ENCODE data around the gene MAN2A1.

MAN2A1 gene

DNA sequence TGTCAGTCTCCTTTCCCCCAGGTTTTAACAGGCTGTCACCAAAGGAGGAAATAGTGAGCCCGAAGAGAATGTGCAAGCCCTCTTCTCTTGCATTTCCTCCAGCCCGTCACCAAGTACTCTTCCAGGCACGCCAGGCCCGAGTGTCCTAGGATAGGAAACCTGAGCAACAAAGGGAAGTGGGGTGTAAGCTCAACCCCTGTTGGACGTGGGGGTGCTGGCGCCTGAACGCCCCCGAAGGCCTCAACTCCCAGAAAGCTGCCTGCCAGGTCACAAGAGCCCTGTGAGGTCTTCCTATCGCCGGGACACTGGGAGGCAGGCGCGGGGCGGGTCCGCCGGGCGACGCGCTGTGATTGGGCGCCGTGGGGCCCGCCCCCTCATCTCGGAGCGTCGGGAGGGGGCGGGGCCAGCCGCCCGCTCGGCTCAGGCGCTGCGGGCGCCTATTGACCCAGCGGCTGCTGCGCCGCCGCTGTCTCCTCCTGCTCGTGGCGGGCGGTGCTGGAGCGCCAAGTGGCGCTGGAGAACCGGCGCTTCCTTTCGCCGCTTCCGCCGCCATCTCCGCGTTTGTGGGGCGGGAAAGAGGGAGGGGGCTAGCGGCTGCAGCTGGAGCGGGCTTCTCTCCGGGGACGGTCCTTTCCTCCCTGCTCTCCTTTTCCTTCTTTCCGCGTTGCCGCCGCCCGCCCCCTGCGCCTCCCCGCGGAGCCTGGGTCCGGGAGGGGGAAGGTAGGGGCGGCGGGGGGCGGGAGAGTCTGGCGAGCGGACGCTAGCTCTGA is 572 bp upstream of the MAN2A1 start (continued):
- TF ChIP-seq, protein P1, sequence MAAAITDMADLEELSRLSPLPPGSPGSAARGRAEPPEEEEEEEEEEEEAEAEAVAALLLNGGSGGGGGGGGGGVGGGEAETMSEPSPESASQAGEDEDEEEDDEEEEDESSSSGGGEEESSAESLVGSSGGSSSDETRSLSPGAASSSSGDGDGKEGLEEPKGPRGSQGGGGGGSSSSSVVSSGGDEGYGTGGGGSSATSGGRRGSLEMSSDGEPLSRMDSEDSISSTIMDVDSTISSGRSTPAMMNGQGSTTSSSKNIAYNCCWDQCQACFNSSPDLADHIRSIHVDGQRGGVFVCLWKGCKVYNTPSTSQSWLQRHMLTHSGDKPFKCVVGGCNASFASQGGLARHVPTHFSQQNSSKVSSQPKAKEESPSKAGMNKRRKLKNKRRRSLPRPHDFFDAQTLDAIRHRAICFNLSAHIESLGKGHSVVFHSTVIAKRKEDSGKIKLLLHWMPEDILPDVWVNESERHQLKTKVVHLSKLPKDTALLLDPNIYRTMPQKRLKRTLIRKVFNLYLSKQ (tag by site-specific recombination; IDR thresholded peaks at IDR 0.05; ENCODE audit: borderline replicate concordance), result no peak
- TF ChIP-seq ZNF248 (tag by site-specific recombination; IDR thresholded peaks at IDR 0.05) (no peak), ZFHX2 (tag by site-specific recombination; conservative IDR thresholded peaks at IDR 0.05) (peak; percentile 28; the same call in 1 of the 2 replicates), ZBTB8A (tag by site-specific recombination; IDR thresholded peaks at IDR 0.05) (peak; percentile 98), ZNF707 (tag by site-specific recombination; IDR thresholded peaks at IDR 0.05) (no peak), SCRT2 (tag by site-specific recombination; IDR thresholded peaks at IDR 0.05) (peak; percentile 39; the same call in 1 of the 2 replicates), KLF7 (tag by site-specific recombination; IDR thresholded peaks at IDR 0.05; ENCODE audit: borderline replicate concordance) (no peak), TCF7L2 (IDR thresholded peaks at IDR 0.05; ENCODE audit: borderline replicate concordance, low read depth, low read length) (no peak), ZNF785 (tag by site-specific recombination; IDR thresholded peaks at IDR 0.05) (no peak), ZNF623 (tag by site-specific recombination; IDR thresholded peaks at IDR 0.05) (no peak), ZNF677 (tag by site-specific recombination; IDR thresholded peaks at IDR 0.05) (no peak), ZNF433 (tag by site-specific recombination; IDR thresholded peaks at IDR 0.05; ENCODE audit: low read depth) (no peak), REPIN1 (tag by site-specific recombination; IDR thresholded peaks at IDR 0.05; ENCODE audit: low read depth) (no peak), SP3 (tag by site-specific recombination; IDR thresholded peaks at IDR 0.05) (peak; percentile 77), ZNF366 (tag by site-specific recombination; conservative IDR thresholded peaks at IDR 0.05) (peak; percentile 74), ZNF621 (tag by site-specific recombination; IDR thresholded peaks at IDR 0.05) (no peak), ZBTB48 (tag by site-specific recombination; IDR thresholded peaks at IDR 0.05) (no peak), ZNF843 (tag by site-specific recombination; IDR thresholded peaks at IDR 0.05) (no peak)
- TF ChIP-seq, protein P2, sequence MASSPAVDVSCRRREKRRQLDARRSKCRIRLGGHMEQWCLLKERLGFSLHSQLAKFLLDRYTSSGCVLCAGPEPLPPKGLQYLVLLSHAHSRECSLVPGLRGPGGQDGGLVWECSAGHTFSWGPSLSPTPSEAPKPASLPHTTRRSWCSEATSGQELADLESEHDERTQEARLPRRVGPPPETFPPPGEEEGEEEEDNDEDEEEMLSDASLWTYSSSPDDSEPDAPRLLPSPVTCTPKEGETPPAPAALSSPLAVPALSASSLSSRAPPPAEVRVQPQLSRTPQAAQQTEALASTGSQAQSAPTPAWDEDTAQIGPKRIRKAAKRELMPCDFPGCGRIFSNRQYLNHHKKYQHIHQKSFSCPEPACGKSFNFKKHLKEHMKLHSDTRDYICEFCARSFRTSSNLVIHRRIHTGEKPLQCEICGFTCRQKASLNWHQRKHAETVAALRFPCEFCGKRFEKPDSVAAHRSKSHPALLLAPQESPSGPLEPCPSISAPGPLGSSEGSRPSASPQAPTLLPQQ (tag by site-specific recombination; IDR thresholded peaks at IDR 0.05), result 0 out of 2 replicates have a peak, but pooled peaks have one; percentile 9
- TF ChIP-seq, protein P3, sequence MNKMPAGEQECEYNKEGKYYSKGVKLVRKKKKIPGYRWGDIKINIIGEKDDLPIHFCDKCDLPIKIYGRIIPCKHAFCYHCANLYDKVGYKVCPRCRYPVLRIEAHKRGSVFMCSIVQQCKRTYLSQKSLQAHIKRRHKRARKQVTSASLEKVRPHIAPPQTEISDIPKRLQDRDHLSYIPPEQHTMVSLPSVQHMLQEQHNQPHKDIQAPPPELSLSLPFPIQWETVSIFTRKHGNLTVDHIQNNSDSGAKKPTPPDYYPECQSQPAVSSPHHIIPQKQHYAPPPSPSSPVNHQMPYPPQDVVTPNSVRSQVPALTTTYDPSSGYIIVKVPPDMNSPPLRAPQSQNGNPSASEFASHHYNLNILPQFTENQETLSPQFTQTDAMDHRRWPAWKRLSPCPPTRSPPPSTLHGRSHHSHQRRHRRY (tag by site-specific recombination; IDR thresholded peaks at IDR 0.05), result no peak
- TF ChIP-seq, protein P4, sequence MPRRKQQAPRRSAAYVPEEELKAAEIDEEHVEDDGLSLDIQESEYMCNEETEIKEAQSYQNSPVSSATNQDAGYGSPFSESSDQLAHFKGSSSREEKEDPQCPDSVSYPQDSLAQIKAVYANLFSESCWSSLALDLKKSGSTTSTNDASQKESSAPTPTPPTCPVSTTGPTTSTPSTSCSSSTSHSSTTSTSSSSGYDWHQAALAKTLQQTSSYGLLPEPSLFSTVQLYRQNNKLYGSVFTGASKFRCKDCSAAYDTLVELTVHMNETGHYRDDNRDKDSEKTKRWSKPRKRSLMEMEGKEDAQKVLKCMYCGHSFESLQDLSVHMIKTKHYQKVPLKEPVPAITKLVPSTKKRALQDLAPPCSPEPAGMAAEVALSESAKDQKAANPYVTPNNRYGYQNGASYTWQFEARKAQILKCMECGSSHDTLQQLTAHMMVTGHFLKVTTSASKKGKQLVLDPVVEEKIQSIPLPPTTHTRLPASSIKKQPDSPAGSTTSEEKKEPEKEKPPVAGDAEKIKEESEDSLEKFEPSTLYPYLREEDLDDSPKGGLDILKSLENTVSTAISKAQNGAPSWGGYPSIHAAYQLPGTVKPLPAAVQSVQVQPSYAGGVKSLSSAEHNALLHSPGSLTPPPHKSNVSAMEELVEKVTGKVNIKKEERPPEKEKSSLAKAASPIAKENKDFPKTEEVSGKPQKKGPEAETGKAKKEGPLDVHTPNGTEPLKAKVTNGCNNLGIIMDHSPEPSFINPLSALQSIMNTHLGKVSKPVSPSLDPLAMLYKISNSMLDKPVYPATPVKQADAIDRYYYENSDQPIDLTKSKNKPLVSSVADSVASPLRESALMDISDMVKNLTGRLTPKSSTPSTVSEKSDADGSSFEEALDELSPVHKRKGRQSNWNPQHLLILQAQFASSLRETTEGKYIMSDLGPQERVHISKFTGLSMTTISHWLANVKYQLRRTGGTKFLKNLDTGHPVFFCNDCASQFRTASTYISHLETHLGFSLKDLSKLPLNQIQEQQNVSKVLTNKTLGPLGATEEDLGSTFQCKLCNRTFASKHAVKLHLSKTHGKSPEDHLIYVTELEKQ (tag by site-specific recombination; IDR thresholded peaks at IDR 0.05; ENCODE audit: borderline replicate concordance), result no peak
- TF ChIP-seq, protein P5, sequence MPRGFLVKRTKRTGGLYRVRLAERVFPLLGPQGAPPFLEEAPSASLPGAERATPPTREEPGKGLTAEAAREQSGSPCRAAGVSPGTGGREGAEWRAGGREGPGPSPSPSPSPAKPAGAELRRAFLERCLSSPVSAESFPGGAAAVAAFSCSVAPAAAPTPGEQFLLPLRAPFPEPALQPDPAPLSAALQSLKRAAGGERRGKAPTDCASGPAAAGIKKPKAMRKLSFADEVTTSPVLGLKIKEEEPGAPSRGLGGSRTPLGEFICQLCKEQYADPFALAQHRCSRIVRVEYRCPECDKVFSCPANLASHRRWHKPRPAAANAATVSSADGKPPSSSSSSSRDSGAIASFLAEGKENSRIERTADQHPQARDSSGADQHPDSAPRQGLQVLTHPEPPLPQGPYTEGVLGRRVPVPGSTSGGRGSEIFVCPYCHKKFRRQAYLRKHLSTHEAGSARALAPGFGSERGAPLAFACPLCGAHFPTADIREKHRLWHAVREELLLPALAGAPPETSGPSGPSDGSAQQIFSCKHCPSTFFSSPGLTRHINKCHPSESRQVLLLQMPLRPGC (tag by site-specific recombination; IDR thresholded peaks at IDR 0.05), result peak; percentile 11; the same call in 1 of the 2 replicates
- TF ChIP-seq, protein P6, sequence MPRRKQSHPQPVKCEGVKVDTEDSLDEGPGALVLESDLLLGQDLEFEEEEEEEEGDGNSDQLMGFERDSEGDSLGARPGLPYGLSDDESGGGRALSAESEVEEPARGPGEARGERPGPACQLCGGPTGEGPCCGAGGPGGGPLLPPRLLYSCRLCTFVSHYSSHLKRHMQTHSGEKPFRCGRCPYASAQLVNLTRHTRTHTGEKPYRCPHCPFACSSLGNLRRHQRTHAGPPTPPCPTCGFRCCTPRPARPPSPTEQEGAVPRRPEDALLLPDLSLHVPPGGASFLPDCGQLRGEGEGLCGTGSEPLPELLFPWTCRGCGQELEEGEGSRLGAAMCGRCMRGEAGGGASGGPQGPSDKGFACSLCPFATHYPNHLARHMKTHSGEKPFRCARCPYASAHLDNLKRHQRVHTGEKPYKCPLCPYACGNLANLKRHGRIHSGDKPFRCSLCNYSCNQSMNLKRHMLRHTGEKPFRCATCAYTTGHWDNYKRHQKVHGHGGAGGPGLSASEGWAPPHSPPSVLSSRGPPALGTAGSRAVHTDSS (tag by site-specific recombination; IDR thresholded peaks at IDR 0.05), result no peak
